ENCODE measurements around the gene GABBR2. TPM values are rescaled to one million over a fixed set of nuclear protein-coding genes. Genes with fewer than 3 reads are reported as not detected.

GABBR2 gene
- total RNA-seq, 4 donors from 2014 or later = 0.17 to 0.26 TPM; not detected in 2

DNA sequence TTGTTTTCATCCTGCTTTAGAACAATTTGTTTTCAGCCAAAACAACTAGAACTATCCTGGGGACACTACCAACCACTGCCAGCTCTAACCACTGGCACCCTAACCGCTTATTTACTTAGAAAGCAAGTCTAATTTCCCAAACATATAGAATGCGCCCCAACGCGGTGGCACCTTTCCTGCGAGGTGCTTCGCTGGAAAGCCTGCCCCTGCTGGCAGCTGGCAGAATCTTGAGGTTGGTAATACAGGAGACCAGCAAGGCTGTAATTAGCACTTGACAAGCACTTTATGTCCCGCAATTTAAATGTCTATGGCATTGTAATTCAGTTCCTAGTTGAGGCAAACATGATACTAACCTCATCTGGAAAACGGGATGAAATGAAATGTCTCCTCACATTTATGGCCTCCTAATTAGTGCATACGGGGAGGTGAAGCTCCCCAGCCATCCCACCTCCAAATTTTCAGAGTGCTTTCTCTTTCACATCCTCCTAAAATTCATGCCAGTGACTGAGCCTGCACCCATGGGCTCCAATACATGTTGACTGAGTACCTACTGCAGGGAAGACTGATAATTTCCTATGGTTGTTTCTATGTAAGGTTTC lies 30.4 kb downstream of the GABBR2 start:
- TF ChIP-seq, protein P1, sequence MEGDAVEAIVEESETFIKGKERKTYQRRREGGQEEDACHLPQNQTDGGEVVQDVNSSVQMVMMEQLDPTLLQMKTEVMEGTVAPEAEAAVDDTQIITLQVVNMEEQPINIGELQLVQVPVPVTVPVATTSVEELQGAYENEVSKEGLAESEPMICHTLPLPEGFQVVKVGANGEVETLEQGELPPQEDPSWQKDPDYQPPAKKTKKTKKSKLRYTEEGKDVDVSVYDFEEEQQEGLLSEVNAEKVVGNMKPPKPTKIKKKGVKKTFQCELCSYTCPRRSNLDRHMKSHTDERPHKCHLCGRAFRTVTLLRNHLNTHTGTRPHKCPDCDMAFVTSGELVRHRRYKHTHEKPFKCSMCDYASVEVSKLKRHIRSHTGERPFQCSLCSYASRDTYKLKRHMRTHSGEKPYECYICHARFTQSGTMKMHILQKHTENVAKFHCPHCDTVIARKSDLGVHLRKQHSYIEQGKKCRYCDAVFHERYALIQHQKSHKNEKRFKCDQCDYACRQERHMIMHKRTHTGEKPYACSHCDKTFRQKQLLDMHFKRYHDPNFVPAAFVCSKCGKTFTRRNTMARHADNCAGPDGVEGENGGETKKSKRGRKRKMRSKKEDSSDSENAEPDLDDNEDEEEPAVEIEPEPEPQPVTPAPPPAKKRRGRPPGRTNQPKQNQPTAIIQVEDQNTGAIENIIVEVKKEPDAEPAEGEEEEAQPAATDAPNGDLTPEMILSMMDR (IDR thresholded peaks at IDR 0.05) = peak in 1 of 3 experiments; percentile 6
- no peak for TF ChIP-seq EP300 (IDR thresholded peaks at IDR 0.05)
- no peaks in the 10 kb centered on the region for H3K9me3 ChIP-seq

DNA sequence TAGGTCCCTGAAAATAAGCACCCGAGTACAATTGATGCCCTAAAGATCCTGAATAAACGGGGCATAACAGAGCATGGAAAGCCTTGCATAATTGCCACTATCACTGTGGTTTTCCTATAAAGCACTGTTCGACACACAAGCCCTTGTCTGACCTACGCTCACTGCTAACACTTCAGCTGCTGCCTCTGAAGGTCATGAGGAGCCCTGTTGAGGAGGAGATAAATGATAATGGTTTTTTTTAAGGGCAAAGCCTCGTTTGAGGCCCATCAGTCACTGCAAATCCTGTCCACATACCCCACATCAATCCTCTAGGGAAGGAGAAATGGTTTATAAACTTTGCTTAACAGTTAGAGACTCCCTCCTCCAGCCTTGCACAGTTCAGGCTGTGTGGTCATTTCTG lies 35.1 kb downstream of the GABBR2 start:
- WGBS = 56% methylated on average over 5 of the region's 5 CpGs
- Histone ChIP-seq H3K36me3 (no peaks in the 10 kb centered on the region), H3K9me3 (no peaks in the 10 kb centered on the region), H3K27ac (replicated peaks in 1 of 4) (no peak overlapping the region), H3K4me3 (no peak overlapping the region), H3K4me1 (no peaks in the 10 kb centered on the region), H3K27me3 (peaks cover 0 to 16% (median 0%) of the 10 kb centered on the region in 4 donors)
- intact Hi-C loops (cut with DNase I) = no loop called here
- DNase-seq (ENCODE audit: extremely low spot score) = no peak
- TF ChIP-seq EP300 (IDR thresholded peaks at IDR 0.05) (no peak), POLR2A (IDR thresholded peaks at IDR 0.05; ENCODE audit: low read depth) (no peak), POLR2AphosphoS5 (IDR thresholded peaks at IDR 0.05) (no peak)
- TF ChIP-seq, protein P1 (IDR thresholded peaks at IDR 0.05) = no peak

More for the DNA sequence above, 30.4 kb downstream of the GABBR2 start:
- Histone ChIP-seq H3K4me1 (no peaks in the 10 kb centered on the region), H3K27ac (replicated peaks in 1 of 4) (no peak overlapping the region), H3K36me3 (no peaks in the 10 kb centered on the region), H3K27me3 (peaks cover 0 to 16% (median 0%) of the 10 kb centered on the region in 4 donors), H3K4me3 (no peak overlapping the region)
- intact Hi-C loops (cut with DNase I) = no loop called here
- 31% methylated on average over 9 of the region's 9 CpGs for WGBS
- no peak for DNase-seq (ENCODE audit: extremely low spot score)

DNA sequence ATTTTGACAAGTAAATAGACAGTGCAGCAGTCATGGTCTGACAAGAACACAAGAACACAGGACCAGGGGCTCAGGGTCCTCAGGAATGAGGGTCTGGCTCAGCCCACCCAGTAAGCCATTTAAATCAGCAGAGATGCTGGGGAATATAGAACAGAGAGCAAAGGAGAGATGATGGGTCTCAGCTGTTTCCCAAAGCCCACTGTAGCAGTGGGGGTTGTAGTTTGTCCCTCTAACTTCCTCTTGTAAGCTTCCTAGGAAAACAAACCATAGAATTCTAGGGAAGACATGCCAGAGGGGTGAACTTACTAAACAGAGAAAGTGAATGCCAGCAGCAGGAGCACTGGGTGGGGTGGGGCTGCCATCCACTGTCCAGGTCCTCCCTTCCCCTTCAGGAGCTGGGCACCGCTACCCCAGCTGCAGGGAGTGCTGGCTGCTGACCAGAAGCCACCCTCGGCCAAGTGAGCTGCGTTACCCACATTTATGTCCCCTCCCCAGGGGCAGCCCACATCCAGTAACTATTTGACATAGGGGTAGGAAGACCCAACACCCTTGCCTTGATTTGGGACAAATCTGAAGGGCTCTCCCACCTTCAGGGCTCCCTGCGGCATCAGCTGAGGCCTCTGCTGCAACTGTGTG lies 41.6 kb downstream of the GABBR2 start:
- TF ChIP-seq POLR2AphosphoS5 (IDR thresholded peaks at IDR 0.05) = no peak
- TF ChIP-seq EP300 (IDR thresholded peaks at IDR 0.05) = no peak
- TF ChIP-seq, protein P1 (IDR thresholded peaks at IDR 0.05) = no peak
- TF ChIP-seq POLR2A (IDR thresholded peaks at IDR 0.05; ENCODE audit: low read depth) = no peak
- DNase-seq (ENCODE audit: extremely low spot score) = no peak
- no peaks in the 10 kb centered on the region for H3K9me3 ChIP-seq
- H3K27ac ChIP-seq (replicated peaks in 1 of 4) = no peak overlapping the region
- no peaks in the 10 kb centered on the region for H3K27me3 ChIP-seq
- WGBS = 69% methylated on average over 4 of the region's 4 CpGs
- H3K4me1 ChIP-seq = no peaks in the 10 kb centered on the region
- H3K4me3 ChIP-seq = no peak overlapping the region
- intact Hi-C loops (cut with DNase I) = no loop called here
- H3K36me3 ChIP-seq = no peaks in the 10 kb centered on the region

DNA sequence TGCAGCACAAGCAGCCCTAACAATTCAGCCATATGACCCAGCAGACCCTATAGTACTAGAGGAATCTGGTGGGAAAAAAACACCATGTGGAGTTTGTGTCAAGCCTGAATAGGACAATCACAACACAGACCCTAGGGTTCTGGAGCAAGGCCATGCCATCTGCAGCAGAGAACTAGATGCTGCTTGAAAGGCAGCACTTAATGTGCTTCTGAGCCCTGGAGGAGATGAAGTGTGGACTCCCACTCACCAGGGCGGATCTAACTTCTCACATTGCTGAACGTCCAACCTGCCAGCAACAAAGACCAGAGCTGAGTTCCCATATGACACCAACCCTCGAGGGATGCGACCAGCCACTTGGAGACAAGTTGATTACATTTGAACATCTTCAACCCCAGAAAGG lies 43.2 kb downstream of the GABBR2 start:
- TF ChIP-seq EP300 (IDR thresholded peaks at IDR 0.05) (no peak), POLR2A (IDR thresholded peaks at IDR 0.05; ENCODE audit: low read depth) (no peak), POLR2AphosphoS5 (IDR thresholded peaks at IDR 0.05) (no peak)
- TF ChIP-seq, protein P1 (IDR thresholded peaks at IDR 0.05) = no peak
- no peak overlapping the region for H3K4me3 ChIP-seq
- DNase-seq (ENCODE audit: extremely low spot score) = no peak
- no peaks in the 10 kb centered on the region for H3K27me3 ChIP-seq
- no peaks in the 10 kb centered on the region for H3K4me1 ChIP-seq
- WGBS = 78% methylated on average over 4 of the region's 4 CpGs
- intact Hi-C loops (cut with DNase I) = no loop called here
- no peaks in the 10 kb centered on the region for H3K9me3 ChIP-seq
- H3K36me3 ChIP-seq = no peaks in the 10 kb centered on the region
- H3K27ac ChIP-seq (replicated peaks in 1 of 4) = no peak overlapping the region
